GM12892 (cell line): ENCODE data around the gene KCNT2.

ENCODE experiments used
- POLR2A ChIP-seq: IDR thresholded peaks from 2 replicates; pipeline ENCODE4 v1.6.1; 2011; ENCODE audit warnings: low read depth, low read length, control low read depth
- POLR2AphosphoS5 ChIP-seq: IDR thresholded peaks from 2 replicates; pipeline ENCODE4 v1.6.1; 2011; ENCODE audit warnings: low read depth, low read length, control low read depth
- TAF1 ChIP-seq: IDR thresholded peaks from 2 replicates; pipeline ENCODE4 v1.6.1; 2011; ENCODE audit warnings: low read depth, mild to moderate bottlenecking, control low read depth, low read length, borderline replicate concordance

DNA sequence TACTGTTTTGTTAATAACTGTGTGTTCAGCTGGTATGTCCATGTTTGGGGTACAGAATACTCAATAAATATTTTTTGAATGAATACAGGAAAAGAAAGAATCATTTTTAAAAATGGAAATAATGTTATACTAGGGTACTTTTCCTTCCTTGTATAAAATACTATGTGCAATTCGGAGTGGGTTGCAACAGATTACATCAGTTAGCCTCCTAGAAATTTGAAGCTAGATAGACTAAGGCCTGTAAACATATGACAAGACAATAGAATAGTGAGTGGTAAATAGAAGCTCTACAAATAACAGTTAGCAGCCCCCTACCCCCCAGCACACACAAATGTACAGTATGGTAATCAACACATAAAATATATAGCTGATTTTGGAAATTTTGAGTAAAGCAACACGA, 195.9 kb downstream of the KCNT2 start:
- TF ChIP-seq POLR2A (no peak), TAF1 (no peak), POLR2AphosphoS5 (no peak)
